BJ (cell line): ENCODE measurements around the gene KIF26B. TPM values are rescaled to one million over a fixed set of nuclear protein-coding genes. Genes with fewer than 3 reads are reported as not detected.

Experiments
- CTCF ChIA-PET: fragments of 350-600 bp; formaldehyde crosslinking; extraction: SDS; loops from one replicate; lab custom pipeline; 2021; ENCODE audit warnings: antibody characterized with exemption, inconsistent platforms; lab: Yijun Ruan, JAX
- POLR2A ChIA-PET: fragments of 300-600 bp; sonication (Branson Sonifier 250); formaldehyde crosslinking; extraction: SDS; loops from one replicate; lab custom pipeline; 2021; ENCODE audit warnings: antibody characterized with exemption; lab: Charles Lee
- DNase-seq: peaks from one replicate; pipeline ENCODE4 v3.0.0-alpha.2; 2011; ENCODE audit warnings: low read depth
- H3K27me3 ChIP-seq: 2 replicates; pipeline ENCODE4 v1.6.0; 2011; ENCODE audit warnings: low read length; ENCODE audit not compliant: control insufficient read depth, insufficient read depth
- H3K36me3 ChIP-seq: 2 replicates; pipeline ENCODE4 v1.5.1; 2011; ENCODE audit warnings: low read length; ENCODE audit not compliant: control insufficient read depth, insufficient read depth
- H3K4me3 ChIP-seq: 2 replicates; pipeline ENCODE4 v1.5.1; 2011; ENCODE audit warnings: low read depth, mild to moderate bottlenecking, control low read depth, low read length
- CTCF ChIP-seq: IDR thresholded peaks from 2 replicates; pipeline ENCODE4 v1.5.1; 2011; ENCODE audit warnings: low read depth, mild to moderate bottlenecking, control low read depth, inconsistent platforms, low read length, moderate library complexity; ENCODE audit not compliant: insufficient read depth
- polyA plus RNA-seq: library from polyadenylated mRNA; depleted of rRNA; stranded (reverse); fragments of >200 nt; gene quantifications from 2 replicates; pipeline ENCODE4 v1.2.3, GENCODE V29; 2011

Gene KIF26B
- polyA plus RNA-seq, 1 experiment: 2.8 TPM

DNA sequence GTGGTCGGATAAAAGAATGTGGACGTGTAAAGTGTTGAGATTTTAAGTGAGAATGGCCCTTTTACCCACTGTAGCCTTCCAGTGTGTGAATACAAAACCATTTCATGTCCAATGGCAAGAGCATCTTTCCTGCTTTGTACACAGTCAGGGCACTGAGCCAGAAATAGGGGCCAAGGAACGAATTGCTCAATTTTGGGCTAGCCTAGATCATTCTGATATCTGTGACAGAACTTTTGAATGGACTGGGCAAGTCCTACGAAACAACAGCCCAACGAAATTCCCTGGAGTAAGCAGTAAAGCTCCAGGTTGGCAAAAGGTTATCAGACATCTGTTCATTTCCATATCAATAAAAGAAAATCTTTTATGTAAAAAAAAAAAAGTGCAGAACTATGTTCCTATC, 5.5 kb downstream of the KIF26B start:
- Histone ChIP-seq H3K4me3 (no peak overlapping the region), H3K36me3 (peaks cover 2% of the 10 kb centered on the region; the same call in 1 of the 2 replicates), H3K27me3 (no peaks in the 10 kb centered on the region)
- no peak for DNase-seq
- CTCF ChIA-PET: interaction anchor here (0.7 to 1.2 kb wide), 2 partner anchors 38 to 530 kb away, joined by 3 read pairs; no protein-coding TSS in a partner anchor
- TF ChIP-seq CTCF: no peak
- POLR2A ChIA-PET: interaction anchor here (0.6 kb wide), 1 partner anchor 327 kb away, joined by 3 read pairs; no protein-coding TSS in a partner anchor

- no peak for TF ChIP-seq CTCF
- Histone ChIP-seq H3K36me3 (peaks cover 2% of the 10 kb centered on the region; the same call in 1 of the 2 replicates), H3K27me3 (no peaks in the 10 kb centered on the region), H3K4me3 (no peak overlapping the region)
- CTCF ChIA-PET: no interaction called here
- POLR2A ChIA-PET: interaction anchor here (0.6 kb wide), 2 partner anchors 193 to 326 kb away, joined by 3 to 4 read pairs; no protein-coding TSS in a partner anchor
- DNase-seq: no peak
Observed at GRCh38 chr1:245160741-245161400, 6.1 kb downstream of the KIF26B start.

- peaks cover 2% of the 10 kb centered on the region; the same call in 1 of the 2 replicates for H3K36me3 ChIP-seq
Observed at GRCh38 chr1:245161866-245162265, 7.1 kb downstream of the KIF26B start.

DNA sequence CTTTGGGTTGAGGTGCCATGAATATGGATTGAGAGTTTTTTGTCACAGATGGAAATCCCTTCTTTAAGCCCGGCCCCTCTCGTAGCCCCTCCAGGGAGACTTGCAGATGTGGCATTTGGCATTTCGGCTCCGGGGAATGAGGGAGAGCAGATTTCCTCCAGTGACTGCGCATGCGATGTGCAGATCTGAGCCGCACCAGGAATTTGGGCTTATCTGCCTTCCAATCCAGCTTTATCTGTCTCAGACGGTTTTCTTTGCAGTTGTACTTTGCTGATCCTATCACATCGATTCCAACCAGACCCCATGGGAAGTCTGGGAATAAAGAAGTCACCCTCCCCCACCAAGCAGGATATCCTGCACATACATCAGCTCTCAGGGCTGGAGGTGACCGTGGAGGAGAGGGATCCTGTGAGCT, 11.7 kb downstream of the KIF26B start:
- TF ChIP-seq CTCF: no peak
- CTCF ChIA-PET: interaction anchor here (0.5 to 2.3 kb wide), 4 partner anchors 10 to 138 kb away, joined by 3 to 13 read pairs (median 4); no protein-coding TSS in a partner anchor
- H3K4me3 ChIP-seq: peak overlapping the region; percentile 23
- POLR2A ChIA-PET: no interaction called here
- H3K36me3 ChIP-seq: no peaks in the 10 kb centered on the region
- no peaks in the 10 kb centered on the region for H3K27me3 ChIP-seq
- DNase-seq: no peak

More at GRCh38 chr1:245161866-245162265, 7.1 kb downstream of the KIF26B start:
- DNase-seq: no peak
- Histone ChIP-seq H3K27me3 (no peaks in the 10 kb centered on the region), H3K4me3 (no peak overlapping the region)
- no peak for TF ChIP-seq CTCF
- ChIA-PET CTCF (no interaction called here), POLR2A (no interaction called here)

GRCh38 chr1:245168086-245168485, 13.3 kb downstream of the KIF26B start:
- no peaks in the 10 kb centered on the region for H3K36me3 ChIP-seq
- DNase-seq: no peak
- ChIA-PET CTCF (interaction anchor here (2.3 kb wide), 1 partner anchor 12 kb away, joined by 13 read pairs; no protein-coding TSS in a partner anchor), POLR2A (no interaction called here)
- TF ChIP-seq CTCF: no peak
- no peaks in the 10 kb centered on the region for H3K27me3 ChIP-seq
- H3K4me3 ChIP-seq: no peak overlapping the region
